ENCODE measurements around the gene RARRES1.

RARRES1 gene, protein sequence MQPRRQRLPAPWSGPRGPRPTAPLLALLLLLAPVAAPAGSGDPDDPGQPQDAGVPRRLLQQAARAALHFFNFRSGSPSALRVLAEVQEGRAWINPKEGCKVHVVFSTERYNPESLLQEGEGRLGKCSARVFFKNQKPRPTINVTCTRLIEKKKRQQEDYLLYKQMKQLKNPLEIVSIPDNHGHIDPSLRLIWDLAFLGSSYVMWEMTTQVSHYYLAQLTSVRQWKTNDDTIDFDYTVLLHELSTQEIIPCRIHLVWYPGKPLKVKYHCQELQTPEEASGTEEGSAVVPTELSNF

DNA sequence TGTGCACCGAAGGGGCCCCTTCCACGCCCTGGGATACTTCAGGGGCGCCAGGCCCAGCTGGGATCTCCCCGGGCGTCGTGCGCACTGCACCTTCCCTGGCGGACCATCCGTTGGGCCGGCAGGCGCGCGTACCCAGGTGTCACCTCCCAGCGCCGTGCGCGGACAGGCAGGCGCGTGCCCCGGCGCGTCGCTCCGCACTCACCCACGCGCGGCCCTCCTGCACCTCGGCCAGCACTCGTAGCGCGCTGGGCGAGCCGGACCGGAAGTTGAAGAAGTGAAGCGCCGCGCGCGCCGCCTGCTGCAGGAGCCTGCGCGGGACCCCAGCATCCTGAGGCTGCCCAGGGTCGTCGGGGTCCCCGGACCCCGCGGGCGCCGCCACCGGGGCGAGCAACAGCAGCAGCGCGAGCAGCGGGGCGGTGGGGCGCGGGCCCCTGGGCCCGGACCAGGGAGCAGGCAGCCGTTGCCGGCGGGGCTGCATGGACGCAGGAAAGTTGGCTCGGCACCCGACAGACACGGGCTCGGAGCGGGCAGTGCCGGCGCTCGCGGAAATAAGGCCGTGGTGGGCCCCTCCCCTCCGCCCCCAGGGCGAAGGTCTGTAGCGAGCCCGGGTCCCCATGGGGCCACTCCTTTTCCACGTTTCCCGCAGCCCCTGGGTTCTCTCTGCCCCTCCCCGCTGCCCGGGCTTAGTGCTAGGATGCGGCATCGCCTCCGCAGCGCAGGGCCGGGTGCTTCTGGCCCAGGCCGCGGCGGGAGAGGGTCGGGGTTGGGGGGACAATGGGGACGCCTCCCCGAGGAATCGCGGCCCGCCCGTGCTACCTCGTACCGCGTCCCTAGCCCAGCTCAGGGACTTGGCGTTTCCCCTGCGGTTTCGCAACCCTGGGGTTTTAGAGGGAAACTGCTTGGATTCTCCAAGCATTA is at the start of gene RARRES1:
Gene RARRES1, minus strand, starts transcription at position 520 of the 918 bp plus-strand sequence. Its CDS starts 42 bp downstream, at position 478.
- DNase-seq (ENCODE audit: low spot score) = peak; percentile 55

DNA sequence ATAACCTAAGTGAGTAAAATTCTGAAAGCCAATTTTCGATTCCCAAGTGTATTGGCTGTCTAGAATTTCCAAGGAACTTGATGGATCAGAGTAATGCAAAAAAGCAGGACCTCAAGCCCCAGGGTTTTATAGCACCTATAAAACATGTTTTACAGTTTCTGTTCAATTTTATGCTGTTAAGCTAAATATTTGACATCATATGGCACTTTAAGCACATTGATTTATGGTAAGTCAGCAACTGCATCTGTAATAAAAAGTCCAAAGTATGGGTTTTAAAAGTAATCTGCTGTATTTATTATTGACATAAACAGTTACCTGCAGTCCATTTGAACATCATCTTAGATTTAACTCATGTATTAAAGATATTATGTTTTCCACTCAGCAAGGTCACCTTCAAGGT is 49.6 kb upstream of the RARRES1 start:
- DNase-seq (ENCODE audit: low spot score) = no peak

DNA sequence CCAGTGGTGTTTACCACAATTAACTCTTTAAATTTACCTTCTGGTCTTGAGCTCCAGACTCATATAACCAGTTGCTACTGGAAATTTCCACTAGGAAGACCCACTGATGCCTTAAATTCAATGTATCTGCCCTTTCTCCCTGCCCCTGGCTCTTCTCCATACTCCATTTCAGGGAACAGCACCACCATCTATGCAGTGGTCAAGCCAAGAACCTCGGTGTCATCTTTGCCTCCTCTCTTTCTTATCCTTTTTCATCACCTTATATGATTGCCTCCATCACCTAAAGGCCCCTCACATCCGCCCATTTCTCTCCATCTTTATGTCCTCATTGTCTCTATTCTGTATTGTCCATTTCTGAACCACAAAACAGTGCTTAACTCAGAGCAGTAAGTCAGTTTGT is 48.9 kb upstream of the RARRES1 start:
- DNase-seq (ENCODE audit: low spot score) = no peak

DNA sequence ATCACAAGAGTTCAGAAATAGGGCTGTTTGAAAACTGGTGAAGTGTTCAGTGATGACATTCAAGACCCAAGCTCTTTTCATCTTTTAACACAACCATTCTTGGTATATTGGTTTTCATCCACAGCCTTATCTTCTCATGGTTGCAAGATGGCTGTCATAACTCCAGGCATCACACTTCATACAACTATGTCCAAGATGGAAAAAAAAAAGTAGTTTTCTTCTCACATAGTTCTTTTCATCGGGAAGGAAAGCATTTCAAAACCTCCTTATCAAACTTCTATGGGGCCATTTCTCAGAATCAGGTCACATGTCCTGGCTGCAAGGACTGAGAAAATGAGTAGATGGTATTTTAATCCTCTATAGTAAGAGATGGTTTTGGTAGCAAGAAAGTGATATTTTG is 48.5 kb upstream of the RARRES1 start:
- no peak for DNase-seq (ENCODE audit: low spot score)

DNA sequence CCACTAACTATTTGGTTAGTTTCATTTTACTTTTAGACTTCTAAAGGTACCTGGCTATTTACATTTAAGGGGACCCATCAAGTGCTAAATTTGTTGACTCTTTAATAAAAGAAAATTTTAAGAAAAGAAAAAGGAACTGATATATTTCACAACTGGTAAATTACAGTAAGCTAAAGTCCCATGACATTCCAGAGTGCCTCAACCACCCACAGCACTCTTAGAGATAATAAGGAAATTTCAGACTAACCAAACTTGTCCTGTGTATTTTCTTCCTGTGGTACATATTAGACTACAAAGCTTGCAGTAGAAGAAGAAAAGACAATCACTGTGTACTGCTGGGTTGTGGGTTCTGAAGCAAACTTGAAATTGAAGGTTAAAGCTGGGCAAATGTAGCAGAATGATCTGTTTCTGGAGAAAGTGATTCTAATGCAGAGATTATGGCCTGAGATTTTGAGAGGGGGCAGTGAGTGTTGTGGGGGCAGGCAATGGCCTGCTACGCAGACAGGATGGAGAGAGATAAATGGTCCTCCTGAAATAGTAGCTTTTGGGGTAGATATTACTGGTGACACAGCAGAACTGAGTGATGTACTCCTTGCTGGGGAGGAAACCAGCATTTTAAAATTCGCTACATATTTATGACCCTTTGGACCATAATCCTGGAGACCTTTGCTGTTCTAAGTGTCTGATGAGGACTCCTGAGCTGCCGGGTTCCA is 45.1 kb upstream of the RARRES1 start:
- DNase-seq (ENCODE audit: low spot score) = no peak

DNA sequence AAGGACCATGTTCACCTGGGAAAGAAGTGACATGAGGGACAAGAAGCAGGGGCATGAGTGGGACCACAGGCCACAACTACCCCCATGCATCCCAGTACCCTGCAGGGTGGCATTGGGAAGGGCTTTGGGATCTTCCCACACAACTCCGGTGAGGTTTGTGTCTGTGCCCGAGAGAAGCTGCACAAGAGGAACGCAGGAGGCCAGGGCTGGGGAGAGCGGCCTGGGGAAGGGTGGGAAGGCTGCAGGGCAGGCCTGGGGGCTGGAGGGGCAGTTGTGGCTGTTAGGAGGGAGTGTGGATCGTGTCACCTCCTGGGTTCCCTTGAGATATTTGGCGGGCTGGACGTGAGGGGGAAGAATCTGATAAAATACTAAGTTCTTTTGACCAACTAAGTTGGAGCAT is 44.3 kb upstream of the RARRES1 start:
- DNase-seq (ENCODE audit: low spot score) = no peak

DNA sequence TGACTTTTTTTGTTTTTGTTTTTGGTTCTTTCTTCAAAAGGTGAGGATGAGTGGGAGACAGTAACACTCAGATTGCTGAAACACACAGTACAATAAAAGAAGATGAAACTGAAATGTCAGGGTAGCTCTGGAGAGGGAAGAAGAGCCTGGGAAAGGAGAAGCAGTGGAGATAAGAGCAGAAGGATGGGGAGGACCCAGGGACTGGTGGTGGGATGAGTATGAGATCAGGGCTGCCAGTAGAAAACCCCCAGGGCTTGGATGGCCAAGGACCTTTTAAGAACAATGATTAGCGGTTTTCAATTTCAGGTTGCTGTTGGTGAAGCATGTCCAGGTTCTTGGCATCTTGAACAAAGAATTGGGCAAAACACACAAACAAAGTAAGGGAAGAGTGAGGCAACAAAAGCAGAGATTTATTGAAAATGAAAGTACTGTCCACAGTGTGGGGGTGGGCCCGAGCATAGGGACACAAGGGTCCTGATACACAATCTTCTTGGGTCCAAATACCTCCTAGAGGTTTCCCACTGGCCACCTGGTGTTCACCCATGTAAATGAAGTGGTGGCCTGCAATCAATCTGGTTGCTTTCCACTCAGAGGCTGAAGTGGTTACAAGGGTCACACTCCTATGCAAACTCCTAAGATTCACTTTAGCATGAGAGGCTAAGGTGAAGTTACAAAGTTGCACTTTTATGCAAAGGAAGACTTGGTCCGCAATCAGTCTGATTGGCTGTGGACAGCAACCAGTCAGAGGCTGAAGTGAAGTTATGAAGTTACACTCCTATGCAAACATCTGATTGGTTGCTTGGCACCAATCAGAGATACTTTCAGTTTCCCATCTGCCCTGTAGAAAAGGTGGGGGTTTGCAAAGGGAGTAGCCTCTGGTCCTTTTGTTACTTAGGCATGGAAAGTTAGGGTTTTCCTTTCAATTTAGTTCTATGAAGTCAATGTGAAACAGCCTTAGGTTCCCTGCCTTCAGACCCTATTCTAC is 43.5 kb upstream of the RARRES1 start:
- no peak for DNase-seq (ENCODE audit: low spot score)

DNA sequence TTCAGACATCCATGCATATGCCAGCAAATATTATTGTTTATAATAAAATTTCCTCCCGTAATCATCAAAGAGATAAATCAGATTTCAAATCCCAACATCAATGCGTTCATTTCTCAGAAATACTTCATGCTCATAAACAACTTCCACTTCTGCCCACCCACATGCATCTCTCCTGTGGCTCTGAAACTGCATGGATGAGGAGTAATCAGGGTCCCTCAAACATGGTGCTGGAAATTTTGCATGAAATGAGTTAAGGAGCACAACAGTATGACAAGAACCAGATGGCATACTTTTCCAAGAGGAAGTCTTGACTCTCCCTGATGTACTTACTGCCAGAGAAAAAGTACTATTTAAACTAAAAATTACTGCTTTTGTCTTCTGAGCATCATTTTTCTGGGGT is 42.7 kb upstream of the RARRES1 start:
- no peak for DNase-seq (ENCODE audit: low spot score)

DNA sequence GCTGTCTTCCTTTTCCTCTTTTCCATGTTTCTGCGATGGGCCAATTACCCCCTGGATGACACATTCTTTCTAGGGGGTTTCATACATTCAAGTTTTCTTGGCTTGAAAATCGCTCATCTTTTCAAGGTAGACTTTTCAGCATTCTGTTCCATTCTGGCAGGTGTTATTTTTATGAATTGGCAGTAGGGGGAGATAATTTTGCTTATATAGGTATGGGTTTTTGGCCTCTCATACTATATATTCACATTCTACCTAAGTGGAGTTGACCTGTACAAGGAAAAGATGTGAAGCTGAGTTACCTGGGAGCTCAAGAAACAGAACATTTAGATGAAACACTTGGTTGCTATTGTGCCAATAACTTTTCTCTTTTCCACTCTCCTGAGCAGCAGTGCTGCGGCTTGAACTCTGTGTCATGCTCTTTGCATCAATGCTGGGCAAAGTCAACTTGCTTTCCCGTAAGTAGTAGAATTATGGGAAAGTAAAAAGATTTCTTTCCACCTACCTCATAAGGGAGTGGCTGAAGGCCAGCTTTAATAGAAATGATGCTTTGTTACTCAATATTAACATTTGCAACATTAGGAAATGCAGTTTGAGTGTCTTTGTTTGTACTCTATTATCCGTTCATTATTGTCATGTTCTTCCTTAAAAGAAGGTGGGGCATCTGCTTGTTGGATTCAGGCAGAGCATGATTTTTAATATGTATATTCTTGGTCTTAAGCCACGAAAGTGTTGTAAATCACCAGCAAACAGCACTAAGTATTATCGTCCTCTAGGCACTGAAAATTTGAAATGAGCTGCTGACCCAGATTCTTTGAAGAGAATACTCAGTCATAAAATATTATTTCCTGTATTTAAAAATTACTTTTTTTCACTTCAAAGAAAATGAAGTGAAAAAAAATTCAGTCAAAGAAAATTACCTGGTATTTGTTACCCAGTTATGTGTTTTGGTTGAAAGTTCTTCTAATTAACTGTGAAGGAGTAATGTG is 41.9 kb upstream of the RARRES1 start:
- DNase-seq (ENCODE audit: low spot score) = peak; percentile 45

DNA sequence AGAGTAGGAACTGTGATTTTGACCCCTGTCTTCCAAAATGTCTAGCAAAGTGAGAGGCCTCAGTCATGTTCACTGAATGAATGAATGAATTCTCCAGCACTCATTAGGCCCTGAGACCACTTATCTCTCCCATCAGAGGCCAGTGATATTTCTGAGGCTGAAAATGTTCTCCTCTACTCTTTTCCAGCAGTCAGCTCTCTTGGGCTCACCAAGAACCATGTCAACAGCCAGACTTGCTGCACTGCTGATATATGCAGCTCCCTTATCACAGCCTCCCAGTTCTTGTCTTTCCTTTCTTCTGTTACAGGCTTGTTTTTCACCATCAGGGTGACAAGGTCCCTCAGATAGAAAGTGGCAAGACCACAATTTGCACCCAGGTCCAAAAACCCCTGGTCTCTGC is 40.9 kb upstream of the RARRES1 start:
- DNase-seq (ENCODE audit: low spot score) = no peak

DNA sequence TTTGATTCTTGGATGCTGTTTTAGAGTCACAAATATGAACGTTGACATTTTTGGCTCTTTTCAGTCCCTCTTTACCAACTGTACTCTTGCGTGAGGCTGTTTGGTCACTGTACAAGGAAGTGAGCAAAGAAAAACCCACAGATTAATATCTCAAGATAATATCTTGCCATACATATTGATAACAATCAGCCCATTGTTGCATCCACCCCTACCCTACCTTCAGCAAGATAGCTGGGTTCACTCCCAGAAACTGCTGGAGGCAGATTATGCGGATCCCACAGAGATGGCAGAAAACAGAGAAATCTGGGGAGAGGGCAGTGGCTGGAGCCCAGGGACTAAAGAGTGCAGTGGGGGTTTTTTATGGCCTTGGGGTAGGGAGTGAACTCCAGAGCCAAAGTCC is 39.7 kb upstream of the RARRES1 start:
- no peak for DNase-seq (ENCODE audit: low spot score)

DNA sequence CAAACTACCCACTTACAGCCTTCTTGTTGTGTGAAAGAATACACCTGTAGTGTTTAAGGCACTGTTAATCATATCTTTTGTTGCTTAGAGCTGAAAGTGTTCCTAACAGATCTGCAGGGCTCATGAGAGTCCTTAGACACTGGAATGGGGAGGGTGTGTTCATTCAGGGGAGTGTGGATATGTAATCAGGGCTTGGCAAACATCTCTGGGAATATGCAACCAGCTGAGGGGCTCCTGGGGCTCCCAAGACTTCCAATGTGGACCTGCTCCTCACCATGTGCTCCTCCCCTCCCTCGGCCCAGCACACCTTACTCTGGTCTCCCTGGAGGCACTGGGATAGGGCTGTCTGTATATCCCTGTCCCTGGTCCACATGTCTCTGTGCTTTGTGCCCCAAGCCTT is 39.3 kb upstream of the RARRES1 start:
- DNase-seq (ENCODE audit: low spot score) = no peak

DNA sequence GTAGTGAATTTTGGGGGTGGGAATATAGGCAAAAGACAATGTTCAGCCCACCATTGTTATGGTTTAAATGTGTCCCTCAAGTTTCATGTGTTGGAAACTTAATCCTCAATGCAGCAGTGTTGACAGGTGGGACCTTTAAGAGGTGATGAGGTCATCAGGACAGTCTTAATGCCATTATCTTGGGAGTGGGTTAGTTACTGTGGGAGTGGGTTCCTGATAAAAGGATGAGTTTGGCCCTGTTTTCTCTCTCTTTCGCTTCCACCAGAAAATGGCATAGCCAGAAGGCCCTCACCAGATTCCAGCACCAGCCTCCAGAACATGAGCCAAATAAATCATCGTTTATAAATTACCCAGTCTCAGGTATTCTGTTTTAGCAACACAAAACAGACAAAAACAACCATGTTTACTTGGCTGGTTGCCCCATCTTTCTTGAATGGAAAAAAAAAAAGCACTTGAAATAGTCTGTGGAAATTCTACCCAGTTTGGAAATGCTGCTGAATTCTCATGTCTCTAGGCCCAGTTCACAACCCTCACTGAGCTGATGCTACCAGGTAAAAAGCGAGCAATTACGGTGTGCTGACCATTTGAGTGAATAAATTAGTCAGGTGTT is 38.6 kb upstream of the RARRES1 start:
- no peak for DNase-seq (ENCODE audit: low spot score)

DNA sequence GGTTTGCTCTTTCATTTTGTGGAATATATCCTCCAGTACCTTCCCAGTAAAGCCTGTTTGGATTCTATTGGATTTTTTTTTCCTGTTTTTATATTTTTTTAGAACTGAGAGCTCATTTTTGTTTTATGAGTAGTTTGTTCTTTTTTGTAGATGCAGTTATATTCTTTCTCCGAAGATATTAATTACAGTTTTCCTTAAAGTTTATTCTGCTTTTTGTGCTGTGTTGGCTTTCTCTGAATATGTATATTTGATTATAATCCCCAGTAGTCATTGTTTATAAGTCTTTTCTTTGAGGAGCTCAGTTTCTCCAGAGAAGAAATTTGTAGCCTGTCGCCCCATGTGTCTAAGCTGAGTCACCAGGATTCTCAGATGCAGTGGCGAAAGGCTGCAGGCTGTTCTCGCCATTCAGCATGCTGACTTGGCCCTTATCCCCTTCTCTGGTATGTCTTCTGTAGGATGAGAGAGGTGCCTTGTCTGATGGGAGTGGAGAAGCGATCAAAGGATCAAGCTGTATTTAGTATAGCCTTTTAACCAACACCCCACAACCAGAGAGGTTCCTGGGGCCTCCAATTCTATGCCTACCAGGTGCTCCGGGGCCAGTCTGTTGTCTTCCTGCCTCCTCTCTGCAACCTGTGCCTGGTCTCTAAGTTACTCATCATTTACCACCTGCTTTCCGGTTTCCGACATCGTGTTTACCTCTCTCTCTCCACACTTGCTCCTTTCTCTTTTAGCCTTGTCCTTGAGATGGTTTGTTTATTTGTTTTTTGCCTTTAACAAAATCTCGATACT is 37.9 kb upstream of the RARRES1 start:
- DNase-seq (ENCODE audit: low spot score) = peak; percentile 40

DNA sequence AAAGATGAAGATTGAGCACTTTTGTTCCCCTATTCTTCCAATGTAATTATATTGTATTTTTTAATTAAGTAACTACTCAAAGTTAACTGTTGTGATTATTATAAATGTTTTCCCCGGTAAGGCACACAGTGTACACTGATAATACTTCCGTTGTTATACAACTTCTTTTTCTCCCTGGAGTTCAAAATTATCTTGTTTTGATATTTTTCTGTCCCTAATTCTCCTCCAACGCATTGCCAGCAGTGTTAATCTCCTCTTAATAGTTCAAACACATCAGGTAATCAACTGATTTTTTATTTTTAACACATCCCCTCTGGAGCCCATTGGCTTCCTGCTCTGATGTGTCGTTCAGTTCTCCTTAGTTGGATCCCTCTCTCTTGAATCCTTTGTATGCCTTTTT is 37.3 kb upstream of the RARRES1 start:
- no peak for DNase-seq (ENCODE audit: low spot score)

DNA sequence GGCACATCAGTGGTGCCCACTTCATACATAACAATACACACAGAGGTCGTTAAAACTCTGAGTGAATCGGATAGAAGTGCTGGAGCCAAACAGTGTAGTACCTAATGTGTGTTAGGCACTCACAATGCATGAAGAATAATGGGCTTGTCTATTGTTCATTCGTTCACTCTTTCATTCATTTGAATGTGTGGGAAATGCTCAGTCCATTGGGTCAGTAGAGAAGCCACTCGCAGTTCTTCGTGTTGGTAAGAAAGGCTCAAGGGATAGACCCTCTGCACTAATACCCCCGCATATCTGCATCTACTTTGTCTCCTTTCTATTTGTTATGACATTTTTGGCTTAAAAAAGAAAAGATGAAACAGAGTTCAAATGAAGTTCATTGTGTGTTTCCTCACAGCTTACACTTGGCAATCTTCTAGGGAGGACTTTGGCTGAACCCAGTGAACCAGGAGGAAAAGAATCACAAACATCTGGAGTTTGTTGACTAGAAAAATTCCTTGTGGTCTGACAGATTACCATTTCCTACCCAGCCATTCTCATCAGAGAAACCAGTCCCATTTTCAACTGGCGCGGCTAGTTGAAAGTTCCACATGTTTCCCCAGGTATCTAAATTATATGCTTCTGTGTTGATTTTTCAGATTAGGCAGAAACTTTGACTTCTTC is 36.8 kb upstream of the RARRES1 start:
- DNase-seq (ENCODE audit: low spot score) = peak; percentile 78

DNA sequence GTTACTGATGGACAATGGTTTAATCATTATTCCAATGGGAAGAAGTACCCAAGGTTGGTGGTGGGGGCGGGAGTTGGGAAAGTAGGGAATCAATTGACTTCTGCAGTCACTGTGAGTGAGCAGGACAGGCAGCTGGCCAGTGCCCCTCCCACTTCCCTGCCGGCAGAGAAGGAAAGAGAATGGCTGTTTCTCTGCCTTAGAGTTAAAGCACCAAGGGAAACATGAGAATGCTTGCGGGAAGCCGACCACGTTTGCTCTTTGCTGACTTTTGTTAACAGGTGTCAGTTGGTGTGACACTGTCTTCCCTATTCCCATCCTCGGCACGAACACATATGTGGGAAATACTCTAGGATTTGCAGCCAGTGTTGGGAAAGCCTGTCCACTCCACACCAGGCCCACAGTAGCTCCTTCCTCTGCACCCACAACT is 36.1 kb upstream of the RARRES1 start:
- peak; percentile 55 for DNase-seq (ENCODE audit: low spot score)

DNA sequence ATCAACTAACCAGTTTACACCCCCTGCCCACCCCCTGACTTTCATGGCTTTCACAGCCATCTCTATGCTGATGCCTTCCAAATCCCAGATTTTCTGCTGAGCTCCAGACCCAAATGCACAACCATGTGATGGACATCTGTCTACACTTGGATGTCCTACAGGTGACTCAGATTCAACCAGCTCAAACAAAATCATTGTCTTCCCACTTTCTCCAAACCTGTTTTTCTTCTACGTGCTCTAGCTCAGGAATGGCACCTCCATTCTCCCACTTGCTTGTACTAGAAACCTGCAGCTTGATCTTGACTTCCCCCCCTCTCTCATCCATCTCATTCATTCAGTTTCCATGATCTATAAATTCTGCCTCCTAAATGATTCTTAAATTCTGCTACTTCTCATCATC is 34.1 kb upstream of the RARRES1 start:
- DNase-seq (ENCODE audit: low spot score) = no peak
